ENCODE results near the gene RIPPLY1.
"Not testable (repeated sequence)": the region's sequence is repeated elsewhere in the genome, so short reads cannot be mapped to it uniquely, and the experiment has no call there.

Gene RIPPLY1

DNA sequence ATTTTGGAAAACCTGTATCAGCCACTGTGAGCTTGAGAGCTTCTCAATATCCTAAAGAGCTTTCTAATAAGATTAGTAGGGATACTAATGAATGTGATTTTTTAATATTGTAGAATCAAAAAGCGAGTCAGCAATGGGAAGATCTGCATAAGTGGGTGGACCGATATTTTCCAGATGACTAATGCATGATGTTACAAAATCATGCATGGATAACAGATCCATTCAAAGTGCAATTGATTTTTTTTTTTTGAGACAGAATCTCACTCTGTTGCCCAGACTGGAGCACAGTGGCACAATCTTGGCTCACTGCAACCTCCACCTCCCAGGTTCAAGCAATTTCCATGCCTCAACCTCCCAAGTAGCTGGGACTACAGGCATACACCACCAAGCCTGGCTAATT lies 9.7 kb upstream of the RIPPLY1 start:
- DNase-seq: no peak

- DNase-seq: no peak
Measured at GRCh38 chrX:106906361-106906760, 3.2 kb upstream of the RIPPLY1 start.

- no peak for DNase-seq
Measured at GRCh38 chrX:106905064-106905708, 2.0 kb upstream of the RIPPLY1 start.

GRCh38 chrX:106903856-106904528 lies 851 bp upstream of the RIPPLY1 start:
- DNase-seq: no peak

DNA sequence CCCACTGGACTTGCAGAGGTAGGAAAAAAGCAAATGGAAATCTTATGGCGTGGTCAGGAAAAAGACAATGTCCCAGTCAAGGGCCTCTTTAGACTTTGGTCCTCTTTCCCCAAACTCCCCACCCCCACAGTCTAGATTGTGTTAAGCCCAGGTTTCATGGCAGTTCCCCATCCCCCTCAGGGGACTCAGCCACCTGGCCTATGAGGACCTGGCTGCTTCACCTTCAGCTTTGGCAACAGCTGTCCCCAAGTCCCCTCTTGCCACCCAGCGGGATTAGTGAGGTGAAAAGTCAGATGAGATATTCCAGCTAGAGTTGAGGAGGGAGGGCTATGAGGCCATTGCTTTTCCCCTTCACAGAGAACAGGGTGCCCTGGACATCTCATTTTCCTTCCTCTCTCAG lies 457 bp downstream of the RIPPLY1 start:
- DNase-seq: no peak

- no peak for DNase-seq
Measured at GRCh38 chrX:106901781-106902219, 1.3 kb downstream of the RIPPLY1 start.

DNA sequence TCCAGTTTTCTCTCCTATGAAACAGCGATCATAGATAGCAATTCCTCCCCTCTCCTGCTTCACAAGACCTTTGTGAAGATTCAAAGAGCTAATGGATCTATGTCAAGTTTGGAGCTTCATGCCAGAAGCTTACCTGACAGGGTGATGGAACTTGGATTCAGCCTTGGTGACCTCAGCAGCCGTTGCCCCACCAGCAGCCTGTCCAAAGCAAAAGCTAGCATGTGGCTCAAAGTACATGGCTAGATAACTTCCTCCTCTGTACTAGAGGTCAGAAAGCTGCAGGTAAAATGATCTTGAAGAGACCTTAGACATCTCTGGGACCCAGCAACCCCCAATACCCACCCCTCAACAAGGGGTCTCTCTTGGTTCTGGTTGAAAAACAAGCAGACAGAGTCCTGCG lies 1.8 kb downstream of the RIPPLY1 start:
- no peak for DNase-seq

DNA sequence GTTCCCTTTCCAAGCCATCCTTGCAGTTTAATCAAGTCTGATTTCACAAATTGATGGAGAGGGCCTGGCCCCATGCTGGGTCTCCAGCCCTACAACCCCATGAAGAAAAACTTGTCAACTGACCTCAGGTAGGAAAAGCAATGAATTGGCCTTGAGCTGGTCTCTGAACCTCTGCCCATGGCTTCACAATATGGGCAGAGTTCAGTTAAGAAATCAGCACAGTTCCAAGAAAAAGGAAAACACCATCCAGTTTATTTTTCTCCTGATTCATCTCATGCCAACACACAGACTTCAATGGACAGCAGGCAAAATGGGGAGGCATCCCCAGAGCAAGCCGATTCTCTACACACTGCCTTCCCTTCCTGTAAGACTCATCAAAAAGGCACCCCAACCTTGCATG lies 3.3 kb downstream of the RIPPLY1 start:
- no peak for DNase-seq

DNA sequence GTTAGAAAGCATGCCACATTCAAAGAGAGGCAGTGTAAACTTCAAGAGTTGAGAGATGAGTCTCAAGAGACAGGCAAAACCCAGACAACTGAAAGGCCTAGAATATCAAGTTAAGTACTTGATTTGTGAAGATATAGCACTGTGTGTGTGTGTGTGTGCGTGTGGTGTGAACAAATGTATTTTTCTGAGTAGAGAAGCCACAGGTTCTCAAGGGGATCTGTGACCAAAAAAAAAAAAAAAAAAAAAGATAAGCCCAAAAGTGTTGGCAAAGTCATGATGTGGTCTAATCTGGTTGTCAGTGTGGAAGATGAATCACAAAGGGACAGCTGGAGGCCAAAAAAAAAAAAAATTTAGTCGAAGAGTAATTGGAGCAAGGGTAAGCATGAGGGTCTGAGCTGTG lies 3.9 kb downstream of the RIPPLY1 start:
- DNase-seq: no peak

DNA sequence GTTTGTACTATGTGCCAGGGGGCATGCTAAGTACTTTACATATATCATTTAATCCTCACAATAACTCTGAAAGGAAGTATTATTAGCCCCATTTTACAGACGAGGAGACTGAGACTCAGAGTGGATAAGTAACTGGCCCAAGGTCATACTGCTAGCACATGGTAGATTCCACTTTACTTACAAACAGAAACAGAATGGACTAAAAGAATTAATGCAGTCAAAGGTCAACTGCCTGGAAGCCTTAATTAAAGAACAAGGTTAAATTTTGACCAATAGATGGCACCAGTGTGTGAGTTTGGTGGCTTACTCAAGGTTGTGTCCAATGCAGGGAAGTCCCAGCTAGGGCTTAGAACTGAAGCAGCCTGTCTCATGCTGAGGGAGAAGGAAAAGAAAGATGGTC lies 4.7 kb downstream of the RIPPLY1 start:
- DNase-seq: peak in 1 of 51 donors; percentile 4

- DNase-seq: no peak
Measured at GRCh38 chrX:106897259-106897658, 5.9 kb downstream of the RIPPLY1 start.

DNA sequence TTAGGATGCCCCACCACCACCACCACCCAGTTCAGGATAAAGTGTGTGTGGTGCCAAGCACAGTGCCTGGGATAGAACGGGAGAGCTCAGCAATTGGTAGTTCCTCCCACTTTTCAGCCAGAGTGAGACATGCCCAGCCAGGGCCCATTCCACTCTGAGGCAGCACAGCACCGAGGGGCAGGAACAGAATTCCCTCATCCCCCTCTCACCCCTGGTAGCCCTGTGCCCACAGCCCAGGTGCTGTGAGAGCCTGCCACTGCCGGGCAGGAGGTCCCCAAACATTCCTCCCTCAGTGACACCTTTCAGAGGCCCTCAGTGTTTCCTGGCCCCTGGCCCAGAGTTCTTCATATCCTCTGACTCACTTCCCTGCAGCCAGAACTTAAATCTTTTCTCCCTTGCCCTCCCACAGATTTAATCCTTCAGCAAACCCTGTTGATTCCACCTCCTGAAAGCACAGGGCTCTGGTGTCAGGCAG lies 8.1 kb downstream of the RIPPLY1 start:
- no peak for DNase-seq

DNA sequence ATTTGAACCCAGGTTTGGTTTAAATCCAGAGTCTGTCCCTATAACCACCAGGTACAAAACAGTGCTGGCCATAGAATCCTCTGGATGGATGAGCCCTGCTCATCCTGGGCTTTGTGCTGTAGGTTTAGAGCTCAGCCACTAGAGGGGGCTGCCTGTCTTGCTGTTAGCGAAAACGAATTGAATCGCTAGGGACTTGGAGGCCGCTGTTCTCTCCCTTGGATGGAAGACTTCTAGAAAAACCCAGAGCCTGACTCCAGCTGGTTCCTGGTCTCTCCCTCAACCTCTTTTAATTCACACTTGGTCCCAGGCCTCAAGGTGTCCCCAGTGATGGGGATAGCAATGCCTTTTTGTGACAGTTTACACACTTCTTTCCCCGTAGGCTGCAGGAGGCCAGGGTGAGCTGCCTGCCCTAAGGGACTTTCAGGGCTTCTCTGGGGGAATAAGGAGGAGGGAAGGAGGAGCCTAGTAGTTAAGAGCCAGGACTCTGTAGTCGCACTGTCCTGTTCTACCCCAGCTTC lies 8.7 kb downstream of the RIPPLY1 start:
- DNase-seq: peak in 40 of 51 donors; percentile 0 to 62 (median 16)

- DNase-seq: peak in 1 of 51 donors; percentile 5
Measured at GRCh38 chrX:106891762-106892460, 11.2 kb downstream of the RIPPLY1 start.

- no peak for DNase-seq
Measured at GRCh38 chrX:106889468-106889867, 13.7 kb downstream of the RIPPLY1 start.

GRCh38 chrX:106875151-106875550 lies 28.0 kb downstream of the RIPPLY1 start:
- DNase-seq: no peak

- DNase-seq: no peak
Measured at GRCh38 chrX:106874075-106874474, 29.1 kb downstream of the RIPPLY1 start.

- DNase-seq: not testable (repeated sequence)
Measured at GRCh38 chrX:106872796-106873195, 30.3 kb downstream of the RIPPLY1 start.

DNA sequence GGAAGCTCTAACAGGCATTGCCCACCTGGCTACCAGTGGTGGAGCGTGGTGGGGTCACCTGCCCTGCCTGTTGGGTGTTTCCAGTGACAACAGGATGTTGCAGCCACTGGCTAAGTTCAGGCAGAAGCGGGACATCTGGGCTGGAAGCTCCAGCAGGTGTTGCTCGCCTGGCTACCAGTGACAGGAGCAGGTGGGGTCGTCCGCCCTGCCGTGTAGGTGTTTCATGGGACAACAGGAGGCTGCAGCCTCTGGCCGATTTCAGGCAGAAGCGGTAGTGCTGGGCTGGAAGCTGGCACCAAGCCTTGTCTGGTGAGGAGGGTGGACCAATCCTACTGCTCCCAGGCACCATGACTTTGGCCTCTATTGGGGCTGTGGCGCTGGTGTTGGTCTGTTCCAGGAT lies 39.4 kb downstream of the RIPPLY1 start:
- DNase-seq: no peak

DNA sequence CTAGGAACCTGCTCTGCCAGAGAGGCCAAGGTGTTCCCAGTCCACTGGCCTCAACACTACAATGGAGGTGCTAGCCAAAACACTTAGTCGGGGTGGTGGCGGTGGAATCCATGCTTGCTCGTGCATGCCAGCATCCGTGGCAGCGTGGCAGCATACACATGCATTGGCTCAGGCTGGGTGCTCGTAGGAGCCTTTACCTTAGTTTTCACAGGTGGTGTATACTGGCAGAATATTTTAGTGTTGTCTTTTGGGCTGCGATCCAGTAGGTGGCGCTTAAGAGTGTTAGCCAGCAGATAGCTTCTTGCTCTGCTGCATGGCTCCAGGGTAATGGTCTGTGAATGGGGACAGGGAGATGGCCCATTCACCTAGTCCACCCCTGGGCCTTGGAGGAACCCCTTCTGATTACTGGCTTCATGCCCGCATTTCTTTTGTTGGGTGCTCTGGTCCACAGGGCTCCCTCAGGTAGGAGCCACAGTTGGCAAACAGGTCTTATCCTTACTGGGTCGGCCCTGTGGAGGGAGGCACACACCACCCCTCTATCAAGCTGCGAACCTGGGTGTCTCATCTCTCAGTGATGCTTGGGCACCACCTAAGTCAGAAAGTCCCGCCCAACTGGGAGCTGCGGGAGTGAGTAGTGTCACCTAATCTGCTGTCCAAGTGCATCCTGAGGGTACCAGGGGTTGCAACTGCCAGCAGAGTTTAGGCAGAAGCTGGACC lies 40.0 kb downstream of the RIPPLY1 start:
- DNase-seq: no peak
